K562 (cell line): Measurements from ENCODE around the gene HIVEP3. TPM values are rescaled to one million over a fixed set of nuclear protein-coding genes. Genes with fewer than 3 reads are reported as not detected.

Experiments used
- ATAC-seq: fragments of 200-7000 bp; cut with Tn5 transposase; 3 replicates; pipeline ENCODE4 v1.9.1; 2020; ENCODE audit warnings: moderate library complexity
- BruUV-seq: library from RNA; stranded (reverse); fragments of 400-500 nt; replicated peaks from 2 replicates; lab custom pipeline; 2021; lab: Mats Ljungman, UMichigan
- CTCF ChIA-PET: fragments of 300-600 bp; formaldehyde crosslinking; extraction: SDS; loops from one replicate; lab custom pipeline; 2021; ENCODE audit warnings: low intra/inter-chr PET ratio; lab: Yijun Ruan, JAX
- POLR2A ChIA-PET: fragments of 300-600, 350-650 bp; sonication (Branson Sonifier 250); formaldehyde crosslinking; extraction: SDS; loops from one replicate; lab custom pipeline; 2021; ENCODE audit warnings: antibody characterized with exemption, inconsistent platforms; lab: Yijun Ruan, JAX
- DNase-seq, 4 experiments: peaks; one replicate each; pipeline versions ENCODE4 v3.0.0 to v3.0.0-alpha.2; 2011 to 2018; ENCODE audit warnings: low spot score in 3 of 4, mixed read lengths in 3 of 4; ENCODE audit errors: extremely low read depth in 1 of 4
- FAIRE-seq: peaks from 2 replicates; lab custom pipeline; 2011; peaks lifted over from hg19 to GRCh38; lab: Jason Lieb, UNC
- H2AFZ ChIP-seq: 2 replicates; pipeline ENCODE4 v1.6.0; 2011; ENCODE audit warnings: low read depth, low read length, control low read depth, inconsistent platforms
- H3K27ac ChIP-seq: fragments of 200-600 bp; 3 replicates; pipeline ENCODE4 v1.8.0; 2011; ENCODE audit warnings: low read depth, mild to moderate bottlenecking, control low read depth, inconsistent platforms, low read length, moderate library complexity, mixed read lengths; ENCODE audit errors: extremely low read depth
- H3K27me3 ChIP-seq, 2 experiments: fragments of 300-600 bp in 1 of 2; 2 replicates in 1 of 2; 3 replicates in 1 of 2; pipeline versions ENCODE4 v1.6.0 to v1.8.0; 2011; ENCODE audit warnings: inconsistent platforms in 2 of 2, low read length in 2 of 2, mild to moderate bottlenecking in 1 of 2, mixed read lengths in 1 of 2, moderate library complexity in 1 of 2; ENCODE audit not compliant: control insufficient read depth in 2 of 2, insufficient read depth in 2 of 2
- H3K36me3 ChIP-seq: fragments of 300-600 bp; 3 replicates; pipeline ENCODE4 v1.8.0; 2011; ENCODE audit warnings: mild to moderate bottlenecking, low read length, inconsistent platforms; ENCODE audit not compliant: control insufficient read depth, insufficient read depth
- H3K4me1 ChIP-seq, 2 experiments: fragments of 200-600 bp in 1 of 2; replicated peaks in 1 of 2; 2 replicates in 1 of 2; 3 replicates in 1 of 2; pipeline versions ENCODE4 v1.5.1 to v1.8.0; 2011; ENCODE audit warnings: inconsistent platforms in 2 of 2, low read length in 2 of 2, mild to moderate bottlenecking in 1 of 2, mixed read lengths in 1 of 2, moderate library complexity in 1 of 2; ENCODE audit not compliant: control insufficient read depth in 2 of 2, insufficient read depth in 2 of 2
- H3K4me2 ChIP-seq: 2 replicates; pipeline ENCODE4 v1.6.1; 2011; ENCODE audit warnings: low read length, control low read depth, inconsistent platforms, mixed read lengths; ENCODE audit not compliant: insufficient read depth
- H3K4me3 ChIP-seq: fragments of 200-600 bp; sonication (generic), shearing (Covaris generic); 2 replicates; pipeline ENCODE4 v1.5.1; 2016; ENCODE audit warnings: control low read depth, inconsistent platforms
- H3K79me2 ChIP-seq: fragments of 200-600 bp; 3 replicates; pipeline ENCODE4 v1.8.0; 2011; ENCODE audit warnings: low read length, inconsistent platforms; ENCODE audit not compliant: control insufficient read depth, insufficient read depth
- H3K9ac ChIP-seq, 2 experiments: 2 replicates each; pipeline versions ENCODE4 v1.6.0 to v1.6.1; 2011; ENCODE audit warnings: low read depth in 2 of 2, low read length in 2 of 2, control low read depth in 1 of 2, inconsistent platforms in 1 of 2, mild to moderate bottlenecking in 1 of 2, mixed read lengths in 1 of 2; ENCODE audit not compliant: insufficient read depth in 1 of 2
- H3K9me1 ChIP-seq: one replicate; pipeline ENCODE4 v1.6.0; 2011; ENCODE audit warnings: inconsistent platforms, mild to moderate bottlenecking, low read length, moderate library complexity; ENCODE audit not compliant: control insufficient read depth, insufficient read depth
- H3K9me3 ChIP-seq: replicated peaks from 2 replicates; pipeline ENCODE4 v1.5.1; 2011; ENCODE audit warnings: low read depth, low read length, inconsistent platforms; ENCODE audit not compliant: control insufficient read depth, insufficient read depth
- H4K20me1 ChIP-seq: replicated peaks from 2 replicates; pipeline ENCODE4 v1.6.1; 2011; ENCODE audit warnings: low read length, inconsistent platforms, mixed read lengths; ENCODE audit not compliant: control insufficient read depth, insufficient read depth
- CBX1 ChIP-seq: sonication (generic); IDR thresholded peaks from 2 replicates; pipeline ENCODE4 v1.6.1; 2016; ENCODE audit warnings: antibody characterized with exemption, low read depth, mild to moderate bottlenecking
- DIDO1 ChIP-seq: fragments of 450-650 bp; IDR thresholded peaks from 2 replicates; pipeline ENCODE4 v1.6.1; 2016; ENCODE audit warnings: low read depth, missing biosample characterization, missing genetic modification characterization
- HMG20B ChIP-seq: fragments of 250-450 bp; sonication (Bioruptor Pico); IDR thresholded peaks from 2 replicates; pipeline ENCODE4 v1.5.0; 2021; ENCODE audit warnings: mild to moderate bottlenecking
- HNRNPUL1 ChIP-seq: fragments of 200-400 bp; formaldehyde crosslinking; IDR thresholded peaks from 2 replicates; pipeline ENCODE4 v1.6.1; 2017; ENCODE audit warnings: low read length
- NEUROD1 ChIP-seq: fragments of 150-350 bp; IDR thresholded peaks from 2 replicates; pipeline ENCODE4 v1.6.1; 2014; ENCODE audit warnings: borderline replicate concordance, low read length, low read depth; ENCODE audit not compliant: partially characterized antibody
- RFX7 ChIP-seq: fragments of 250-450 bp; sonication (Bioruptor Pico); IDR thresholded peaks from 2 replicates; pipeline ENCODE4 v1.5.1; 2021; ENCODE audit warnings: mild to moderate bottlenecking
- SFPQ ChIP-seq: fragments of 200-400 bp; formaldehyde crosslinking; IDR thresholded peaks from 2 replicates; pipeline ENCODE4 v1.6.1; 2017; ENCODE audit warnings: mild to moderate bottlenecking, low read depth, low read length, moderate library complexity
- SMAD4 ChIP-seq: fragments of 250-450 bp; sonication (Bioruptor Pico); conservative IDR thresholded peaks from 2 replicates; pipeline ENCODE4 v1.8.0; 2021; ENCODE audit warnings: inconsistent platforms, mild to moderate bottlenecking, moderate library complexity
- SMC3 ChIP-seq: conservative IDR thresholded peaks from 2 replicates; pipeline ENCODE4 v1.6.1; 2011; ENCODE audit warnings: low read depth, low read length, improper control_type of control experiment; ENCODE audit not compliant: insufficient read depth
- TAF1 ChIP-seq: IDR thresholded peaks from 2 replicates; pipeline ENCODE4 v1.6.1; 2011; ENCODE audit warnings: mild to moderate bottlenecking, low read length, moderate library complexity; ENCODE audit not compliant: insufficient read depth, control insufficient read depth, severe bottlenecking; ENCODE audit errors: extremely low read depth
- TFAP4 ChIP-seq: sonication (generic); formaldehyde crosslinking; IDR thresholded peaks from 2 replicates; pipeline ENCODE4 v1.8.0; 2022; ENCODE audit warnings: missing genetic modification reagents, mild to moderate bottlenecking, moderate library complexity, borderline replicate concordance
- ZBTB17 ChIP-seq: fragments of 450-650 bp; formaldehyde crosslinking; IDR thresholded peaks from 2 replicates; pipeline ENCODE4 v1.4.0; 2020; ENCODE audit warnings: mild to moderate bottlenecking
- ZC3H11A ChIP-seq: IDR thresholded peaks from 2 replicates; pipeline ENCODE4 v1.6.1; 2012; ENCODE audit warnings: low read depth, low read length, improper control_type of control experiment
- ZNF175 ChIP-seq: fragments of 200-800 bp; sonication (Bioruptor generic); IDR thresholded peaks from 2 replicates; pipeline ENCODE4 v1.6.1; 2016; ENCODE audit warnings: low read depth, mild to moderate bottlenecking, missing genetic modification characterization, missing compliant biosample characterization
- WGBS: fragments of 100-300 bp; shearing (Covaris generic); methylation state at CpG from one replicate; pipeline ENCODE4 v1.1.6; 2016; ENCODE audit warnings: low coverage, mixed read lengths; ENCODE audit not compliant: insufficient coverage; ENCODE audit errors: missing lambda C conversion rate; 5-methylcytosine and 5-hydroxymethylcytosine counted together
- in situ Hi-C: fragments of 300-500 bp; cut with MboI; formaldehyde crosslinking; loops from 4 replicates; pipeline ENCODE4 v1.15.0; 2018; ENCODE audit warnings: inconsistent platforms, mixed read lengths
- intact Hi-C: fragments of 100-400 bp; cut with micrococcal nuclease; formaldehyde crosslinking; loops from 2 replicates; pipeline ENCODE4 v1.14.2; 2022
- polyA plus RNA-seq, 8 experiments: library from polyadenylated mRNA; depleted of rRNA in 4 of 8; stranded (reverse) in 5 of 8; unstranded in 3 of 8; fragments of >200 nt; fragmentation: Nextera tagmentation in 2 of 8; fragmentation: Illumina TruSeq in 1 of 8; extraction: Ambion mirVana in 2 of 8; extraction: Trizol in 1 of 8; gene quantifications; 2 replicates each; pipeline versions ENCODE4 v1.2.1 to v1.2.3, GENCODE V29; 2011 to 2014; ENCODE audit warnings: inconsistent platforms in 1 of 8, missing spikeins in 1 of 8
- total RNA-seq, 7 experiments: library from RNA; depleted of rRNA in 6 of 7; stranded (reverse); fragments of >200 nt in 6 of 7; fragmentation: Illumina TruSeq in 2 of 7; extraction: Trizol in 2 of 7; gene quantifications; 2 replicates each; pipeline versions ENCODE4 v1.2.1 to v1.2.3, GENCODE V29; 2011 to 2021; ENCODE audit warnings: low replicate concordance in 1 of 7
- TF ChIP-seq, protein P1 (sequence below): fragments of 250-450 bp; sonication (Bioruptor Pico); IDR thresholded peaks from 2 replicates; pipeline ENCODE4 v1.4.0; 2020

Gene HIVEP3
- total and polyA plus RNA-seq, 9 of the 15 experiments (the other 6 are each of a cell fraction or from before 2014, with no cell fraction given) = 0.09 to 0.58 (median 0.34) TPM; not detected in 1

DNA sequence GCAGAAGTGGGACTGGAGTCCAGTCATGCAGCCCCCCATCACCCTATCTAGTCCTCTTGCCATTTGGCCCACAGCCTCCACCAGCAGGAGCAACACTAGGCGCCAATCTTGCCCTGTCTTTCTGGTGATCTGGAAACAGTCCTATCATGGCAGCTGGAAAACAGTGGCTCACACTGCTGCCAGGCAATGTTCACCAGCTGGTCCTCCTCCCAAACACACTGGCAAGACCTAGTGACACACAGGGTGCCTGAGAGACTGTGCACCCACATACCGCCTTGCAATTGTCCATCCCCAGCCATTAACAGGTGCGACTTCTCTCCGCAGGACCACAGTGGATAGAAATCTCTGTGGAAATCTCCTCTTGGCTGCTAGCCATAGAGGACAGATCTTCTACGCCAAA, 105.5 kb downstream of the HIVEP3 start:
- DNase-seq (no peak), ATAC-seq (no peak), FAIRE-seq (no peak)
- Histone ChIP-seq H4K20me1 (no peaks in the 10 kb centered on the region), H3K4me1 (no peaks in the 10 kb centered on the region), H3K79me2 (no peaks in the 10 kb centered on the region), H3K4me2 (no peak overlapping the region), H3K9me3 (no peaks in the 10 kb centered on the region), H3K4me3 (no peak overlapping the region), H3K36me3 (no peaks in the 10 kb centered on the region), H2AFZ (no peak overlapping the region), H3K9me1 (no peaks in the 10 kb centered on the region), H3K27me3 (peaks cover 8 to 13% of the 10 kb centered on the region in 2 experiments; a peak in 3 of 5 replicates), H3K9ac (no peak overlapping the region), H3K27ac (no peak overlapping the region)
- no TSS peak for BruUV-seq
- ChIA-PET POLR2A (no interaction called here), CTCF (no interaction called here)
- in situ Hi-C loops = loop anchor here (25.0 kb wide), 1 partner anchor 324 kb away; no protein-coding TSS in a partner anchor
- 3% methylated on average over 5 of the region's 5 CpGs for WGBS
- intact Hi-C loops = loop anchor here (10.0 kb wide), 1 partner anchor 322 kb away; no protein-coding TSS in a partner anchor
- no peak for TF ChIP-seq HNRNPUL1
- no peak for TF ChIP-seq SMAD4 (CRISPR knock-in tag)
- no peak for TF ChIP-seq TFAP4
- TF ChIP-seq CBX1 = no peak
- TF ChIP-seq RFX7 = no peak
- TF ChIP-seq HMG20B (CRISPR knock-in tag) = no peak
- TF ChIP-seq SFPQ = no peak
- TF ChIP-seq DIDO1 (tag) = no peak
- TF ChIP-seq ZNF175 (CRISPR knock-in tag) = no peak
- TF ChIP-seq SMC3 = no peak
- TF ChIP-seq ZBTB17 (CRISPR knock-in tag) = no peak
- TF ChIP-seq ZC3H11A = no peak
- no peak for TF ChIP-seq TAF1
- TF ChIP-seq NEUROD1 = no peak
- TF ChIP-seq, protein P1, sequence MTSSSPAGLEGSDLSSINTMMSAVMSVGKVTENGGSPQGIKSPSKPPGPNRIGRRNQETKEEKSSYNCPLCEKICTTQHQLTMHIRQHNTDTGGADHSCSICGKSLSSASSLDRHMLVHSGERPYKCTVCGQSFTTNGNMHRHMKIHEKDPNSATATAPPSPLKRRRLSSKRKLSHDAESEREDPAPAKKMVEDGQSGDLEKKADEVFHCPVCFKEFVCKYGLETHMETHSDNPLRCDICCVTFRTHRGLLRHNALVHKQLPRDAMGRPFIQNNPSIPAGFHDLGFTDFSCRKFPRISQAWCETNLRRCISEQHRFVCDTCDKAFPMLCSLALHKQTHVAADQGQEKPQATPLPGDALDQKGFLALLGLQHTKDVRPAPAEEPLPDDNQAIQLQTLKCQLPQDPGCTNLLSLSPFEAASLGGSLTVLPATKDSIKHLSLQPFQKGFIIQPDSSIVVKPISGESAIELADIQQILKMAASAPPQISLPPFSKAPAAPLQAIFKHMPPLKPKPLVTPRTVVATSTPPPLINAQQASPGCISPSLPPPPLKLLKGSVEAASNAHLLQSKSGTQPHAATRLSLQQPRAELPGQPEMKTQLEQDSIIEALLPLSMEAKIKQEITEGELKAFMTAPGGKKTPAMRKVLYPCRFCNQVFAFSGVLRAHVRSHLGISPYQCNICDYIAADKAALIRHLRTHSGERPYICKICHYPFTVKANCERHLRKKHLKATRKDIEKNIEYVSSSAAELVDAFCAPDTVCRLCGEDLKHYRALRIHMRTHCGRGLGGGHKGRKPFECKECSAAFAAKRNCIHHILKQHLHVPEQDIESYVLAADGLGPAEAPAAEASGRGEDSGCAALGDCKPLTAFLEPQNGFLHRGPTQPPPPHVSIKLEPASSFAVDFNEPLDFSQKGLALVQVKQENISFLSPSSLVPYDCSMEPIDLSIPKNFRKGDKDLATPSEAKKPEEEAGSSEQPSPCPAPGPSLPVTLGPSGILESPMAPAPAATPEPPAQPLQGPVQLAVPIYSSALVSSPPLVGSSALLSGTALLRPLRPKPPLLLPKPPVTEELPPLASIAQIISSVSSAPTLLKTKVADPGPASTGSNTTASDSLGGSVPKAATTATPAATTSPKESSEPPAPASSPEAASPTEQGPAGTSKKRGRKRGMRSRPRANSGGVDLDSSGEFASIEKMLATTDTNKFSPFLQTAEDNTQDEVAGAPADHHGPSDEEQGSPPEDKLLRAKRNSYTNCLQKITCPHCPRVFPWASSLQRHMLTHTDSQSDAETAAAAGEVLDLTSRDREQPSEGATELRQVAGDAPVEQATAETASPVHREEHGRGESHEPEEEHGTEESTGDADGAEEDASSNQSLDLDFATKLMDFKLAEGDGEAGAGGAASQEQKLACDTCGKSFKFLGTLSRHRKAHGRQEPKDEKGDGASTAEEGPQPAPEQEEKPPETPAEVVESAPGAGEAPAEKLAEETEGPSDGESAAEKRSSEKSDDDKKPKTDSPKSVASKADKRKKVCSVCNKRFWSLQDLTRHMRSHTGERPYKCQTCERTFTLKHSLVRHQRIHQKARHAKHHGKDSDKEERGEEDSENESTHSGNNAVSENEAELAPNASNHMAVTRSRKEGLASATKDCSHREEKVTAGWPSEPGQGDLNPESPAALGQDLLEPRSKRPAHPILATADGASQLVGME (CRISPR knock-in tag) = no peak
